DMS114 treated with DMSO at 0.1 percent for 48 hours (cell line): ENCODE measurements around the gene ZNF365.
"Not testable (repeated sequence)": the region's sequence is repeated elsewhere in the genome, so short reads cannot be mapped to it uniquely, and the experiment has no call there.

Source experiments
- DNase-seq: peaks from one replicate; lab custom pipeline; 2025; ENCODE audit not compliant: unreplicated experiment; lab: John Stamatoyannopoulos, UW

Gene ZNF365

GRCh38 chr10:62373995-62374861 is at the start of gene ZNF365:
Gene ZNF365, plus strand, starts transcription at chr10:62374369. Its CDS starts 1,825 bp downstream, at chr10:62376194.
- no peak for DNase-seq

GRCh38 chr10:62326176-62326575 is 48.0 kb upstream of the ZNF365 start:
- DNase-seq = no peak

- DNase-seq = no peak
These were observed 46.3 kb upstream of the ZNF365 start for GRCh38 chr10:62327885-62328284.

GRCh38 chr10:62330213-62330612 is 44.0 kb upstream of the ZNF365 start:
- no peak for DNase-seq

- no peak for DNase-seq
These were observed 41.8 kb upstream of the ZNF365 start for GRCh38 chr10:62332406-62332805.

GRCh38 chr10:62333135-62333889 is 40.9 kb upstream of the ZNF365 start:
- no peak for DNase-seq

GRCh38 chr10:62333988-62334682 is 40.0 kb upstream of the ZNF365 start:
- no peak for DNase-seq

GRCh38 chr10:62335326-62335725 is 38.8 kb upstream of the ZNF365 start:
- no peak for DNase-seq

- DNase-seq = no peak
These were observed 37.8 kb upstream of the ZNF365 start for GRCh38 chr10:62336404-62336803.

GRCh38 chr10:62341419-62341818 is 32.8 kb upstream of the ZNF365 start:
- DNase-seq = no peak

- no peak for DNase-seq
These were observed 31.2 kb upstream of the ZNF365 start for GRCh38 chr10:62343000-62343399.

- no peak for DNase-seq
These were observed 26.1 kb upstream of the ZNF365 start for GRCh38 chr10:62348029-62348428.

GRCh38 chr10:62352356-62352970 is 21.7 kb upstream of the ZNF365 start:
- DNase-seq = no peak

- no peak for DNase-seq
These were observed 19.3 kb upstream of the ZNF365 start for GRCh38 chr10:62354916-62355315.

- no peak for DNase-seq
These were observed 17.7 kb upstream of the ZNF365 start for GRCh38 chr10:62356447-62356846.

- DNase-seq = not testable (repeated sequence)
These were observed 16.0 kb upstream of the ZNF365 start for GRCh38 chr10:62358151-62358550.

- no peak for DNase-seq
These were observed 552 bp upstream of the ZNF365 start for GRCh38 chr10:62373639-62373994.

- DNase-seq = no peak
These were observed 917 bp downstream of the ZNF365 start for GRCh38 chr10:62374862-62375710.

GRCh38 chr10:62376071-62377025 is 2.2 kb downstream of the ZNF365 start:
- no peak for DNase-seq
